Liver (tissue), 9 donors: ENCODE data around the gene GREB1. TPM values are rescaled to one million over a fixed set of nuclear protein-coding genes. Genes with fewer than 3 reads are reported as not detected.

Source experiments
- DNase-seq: peaks from one replicate; pipeline ENCODE4 v3.0.0-alpha.2; 2017; ENCODE audit warnings: low spot score
- H3K27ac ChIP-seq, 2 donors: one replicate each; pipeline ENCODE4 v1.7.0; 2013; ENCODE audit warnings: inconsistent platforms in 2 of 2, low read length in 2 of 2, control low read depth in 1 of 2, low read depth in 1 of 2, mild to moderate bottlenecking in 1 of 2
- H3K27me3 ChIP-seq, 4 donors: one replicate each; pipeline versions ENCODE4 v1.6.1 to v1.7.0; 2013; ENCODE audit warnings: low read length in 3 of 4, inconsistent platforms in 1 of 4, mild to moderate bottlenecking in 1 of 4, moderate library complexity in 1 of 4; ENCODE audit not compliant: control insufficient read depth in 4 of 4, insufficient read depth in 4 of 4
- H3K36me3 ChIP-seq, 4 donors: one replicate each; pipeline versions ENCODE4 v1.6.1 to v1.7.0; 2013; ENCODE audit warnings: low read length in 3 of 4, mild to moderate bottlenecking in 3 of 4, low read depth in 1 of 4, moderate library complexity in 1 of 4; ENCODE audit not compliant: control insufficient read depth in 4 of 4, insufficient read depth in 3 of 4
- H3K4me1 ChIP-seq, 4 donors: one replicate each; pipeline versions ENCODE4 v1.6.1 to v1.7.0; 2013; ENCODE audit warnings: low read length in 3 of 4, mild to moderate bottlenecking in 3 of 4, moderate library complexity in 1 of 4; ENCODE audit not compliant: control insufficient read depth in 4 of 4, insufficient read depth in 4 of 4
- H3K4me3 ChIP-seq, 3 donors: one replicate each; pipeline versions ENCODE4 v1.6.1 to v1.7.0; 2013; ENCODE audit warnings: low read length in 3 of 3, control low read depth in 1 of 3, low read depth in 1 of 3, mild to moderate bottlenecking in 1 of 3
- H3K9ac ChIP-seq, 2 donors: one replicate each; pipeline ENCODE4 v1.7.0; 2013; ENCODE audit warnings: low read length in 2 of 2, mild to moderate bottlenecking in 2 of 2, moderate library complexity in 2 of 2, control low read depth in 1 of 2, low read depth in 1 of 2
- H3K9me3 ChIP-seq, 4 donors: one replicate each; pipeline versions ENCODE4 v1.6.1 to v1.7.0; 2013; ENCODE audit warnings: low read length in 3 of 4; ENCODE audit not compliant: control insufficient read depth in 4 of 4
- EGR1 ChIP-seq, 2 donors: IDR thresholded peaks; 2 replicates each; pipeline ENCODE4 v1.6.1; 2016 to 2018; ENCODE audit warnings: antibody characterized with exemption in 2 of 2, low read depth in 2 of 2
- FOXA1 ChIP-seq: IDR thresholded peaks from 2 replicates; pipeline ENCODE4 v1.6.1; 2016; ENCODE audit warnings: antibody characterized with exemption
- FOXA2 ChIP-seq: IDR thresholded peaks from 2 replicates; pipeline ENCODE4 v1.6.1; 2016; ENCODE audit warnings: antibody characterized with exemption
- GABPA ChIP-seq, 2 donors: IDR thresholded peaks in 1 of 2; conservative IDR thresholded peaks in 1 of 2; 2 replicates each; pipeline ENCODE4 v1.6.1; 2016; ENCODE audit warnings: antibody characterized with exemption in 2 of 2, mild to moderate bottlenecking in 1 of 2, moderate library complexity in 1 of 2
- HNF4A ChIP-seq, 2 donors: conservative IDR thresholded peaks; 2 replicates each; pipeline ENCODE4 v1.6.1; 2016; ENCODE audit warnings: antibody characterized with exemption in 2 of 2, mild to moderate bottlenecking in 2 of 2
- HNF4G ChIP-seq: IDR thresholded peaks from 2 replicates; pipeline ENCODE4 v1.6.1; 2016; ENCODE audit warnings: antibody characterized with exemption
- JUND ChIP-seq, 2 donors: IDR thresholded peaks; 2 replicates each; pipeline ENCODE4 v1.6.1; 2016; ENCODE audit warnings: antibody characterized with exemption in 2 of 2
- NR2F2 ChIP-seq: IDR thresholded peaks from 2 replicates; pipeline ENCODE4 v1.6.1; 2016; ENCODE audit warnings: antibody characterized with exemption
- RAD21 ChIP-seq, 2 donors: IDR thresholded peaks; 2 replicates each; pipeline ENCODE4 v1.6.1; 2016; ENCODE audit warnings: antibody characterized with exemption in 2 of 2, mild to moderate bottlenecking in 2 of 2
- RXRA ChIP-seq, 2 donors: IDR thresholded peaks; 2 replicates each; pipeline ENCODE4 v1.6.1; 2017 to 2018; ENCODE audit warnings: antibody characterized with exemption in 2 of 2, mild to moderate bottlenecking in 1 of 2
- SP1 ChIP-seq: IDR thresholded peaks from 2 replicates; pipeline ENCODE4 v1.6.1; 2018; ENCODE audit warnings: antibody characterized with exemption, mild to moderate bottlenecking
- TAF1 ChIP-seq: conservative IDR thresholded peaks from 2 replicates; pipeline ENCODE4 v1.6.1; 2016; ENCODE audit warnings: antibody characterized with exemption, mild to moderate bottlenecking
- YY1 ChIP-seq: IDR thresholded peaks from 2 replicates; pipeline ENCODE4 v1.6.1; 2016; ENCODE audit warnings: antibody characterized with exemption, mild to moderate bottlenecking
- WGBS: extraction: QIAGEN DNeasy Blood & Tissue Kit; methylation state at CpG from one replicate; pipeline ENCODE4 v1.1.7; 2013; 5-methylcytosine and 5-hydroxymethylcytosine counted together
- polyA plus RNA-seq, 2 donors: library from polyadenylated mRNA; stranded (reverse) in 1 of 2; unstranded in 1 of 2; fragments of 200-250 nt in 1 of 2; fragments of >200 nt in 1 of 2; fragmentation: Nextera tagmentation in 1 of 2; extraction: Ambion mirVana in 1 of 2; gene quantifications; one replicate each; pipeline versions ENCODE4 v1.2.1 to v1.2.3, GENCODE V29; 2013 to 2015
- total RNA-seq, 2 donors: library from RNA; depleted of rRNA; stranded (reverse); fragments of >200 nt; gene quantifications; one replicate each; pipeline ENCODE4 v1.2.3, GENCODE V29; 2014
- TF ChIP-seq, protein P1 (sequence below): fragments of 150-350 bp; IDR thresholded peaks from 2 replicates; pipeline ENCODE4 v1.5.1; 2017; ENCODE audit warnings: improper control_type of control experiment, low read depth, low read length; ENCODE audit not compliant: missing input control
- TF ChIP-seq, protein P2 (sequence below): IDR thresholded peaks from 2 replicates; pipeline ENCODE4 v1.6.1; 2016; ENCODE audit warnings: antibody characterized with exemption
- TF ChIP-seq, protein P3 (sequence below): IDR thresholded peaks from 2 replicates; pipeline ENCODE4 v1.6.1; 2016; ENCODE audit warnings: antibody characterized with exemption
- TF ChIP-seq, protein P4 (sequence below): IDR thresholded peaks from 2 replicates; pipeline ENCODE4 v1.6.1; 2016; ENCODE audit warnings: antibody characterized with exemption, mild to moderate bottlenecking
- TF ChIP-seq, protein P5 (sequence below): IDR thresholded peaks from 2 replicates; pipeline ENCODE4 v1.6.1; 2016; ENCODE audit warnings: antibody characterized with exemption
- donor health status: healthy.
- donor health status: healthy.
- donor health status: healthy.
- donor health status: healthy.
- donor health status: healthy.

GREB1 gene
- total and polyA plus RNA-seq, 4 donors, result 1.0 to 6.3 (median 3.6) TPM

DNA sequence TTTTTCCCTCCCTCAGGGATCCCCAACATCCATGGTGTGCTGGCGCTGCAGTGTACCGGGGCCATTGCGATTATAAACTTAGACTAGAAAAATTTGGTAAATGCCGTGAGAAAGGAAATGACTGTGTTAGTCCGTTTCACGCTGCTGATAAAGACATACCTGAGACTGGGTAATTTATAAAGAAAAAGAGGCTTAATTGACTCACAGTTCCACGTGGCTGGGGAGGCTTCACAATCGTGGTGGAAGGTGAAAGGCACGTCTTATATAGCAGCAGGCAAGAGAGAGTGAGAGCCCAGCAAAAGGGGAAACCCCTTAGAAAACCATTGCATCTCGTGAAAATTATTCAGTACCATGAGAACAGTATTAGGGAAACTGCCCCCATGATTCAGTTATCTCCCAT lies 91.8 kb downstream of the GREB1 start:
- Histone ChIP-seq H3K27ac (no peak overlapping the region), H3K27me3 (no peaks in the 10 kb centered on the region), H3K9me3 (peaks cover 0 to 2% (median 0%) of the 10 kb centered on the region in 4 donors), H3K4me3 (no peak overlapping the region), H3K4me1 (no peaks in the 10 kb centered on the region), H3K9ac (no peak overlapping the region), H3K36me3 (peaks cover 0 to 7% (median 2%) of the 10 kb centered on the region in 4 donors)
- no peak for DNase-seq
- TF ChIP-seq RXRA (IDR thresholded peaks at IDR 0.05), result no peak
- TF ChIP-seq NR2F2, result no peak
- TF ChIP-seq, protein P1, sequence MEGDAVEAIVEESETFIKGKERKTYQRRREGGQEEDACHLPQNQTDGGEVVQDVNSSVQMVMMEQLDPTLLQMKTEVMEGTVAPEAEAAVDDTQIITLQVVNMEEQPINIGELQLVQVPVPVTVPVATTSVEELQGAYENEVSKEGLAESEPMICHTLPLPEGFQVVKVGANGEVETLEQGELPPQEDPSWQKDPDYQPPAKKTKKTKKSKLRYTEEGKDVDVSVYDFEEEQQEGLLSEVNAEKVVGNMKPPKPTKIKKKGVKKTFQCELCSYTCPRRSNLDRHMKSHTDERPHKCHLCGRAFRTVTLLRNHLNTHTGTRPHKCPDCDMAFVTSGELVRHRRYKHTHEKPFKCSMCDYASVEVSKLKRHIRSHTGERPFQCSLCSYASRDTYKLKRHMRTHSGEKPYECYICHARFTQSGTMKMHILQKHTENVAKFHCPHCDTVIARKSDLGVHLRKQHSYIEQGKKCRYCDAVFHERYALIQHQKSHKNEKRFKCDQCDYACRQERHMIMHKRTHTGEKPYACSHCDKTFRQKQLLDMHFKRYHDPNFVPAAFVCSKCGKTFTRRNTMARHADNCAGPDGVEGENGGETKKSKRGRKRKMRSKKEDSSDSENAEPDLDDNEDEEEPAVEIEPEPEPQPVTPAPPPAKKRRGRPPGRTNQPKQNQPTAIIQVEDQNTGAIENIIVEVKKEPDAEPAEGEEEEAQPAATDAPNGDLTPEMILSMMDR, result no peak
- TF ChIP-seq, protein P2, sequence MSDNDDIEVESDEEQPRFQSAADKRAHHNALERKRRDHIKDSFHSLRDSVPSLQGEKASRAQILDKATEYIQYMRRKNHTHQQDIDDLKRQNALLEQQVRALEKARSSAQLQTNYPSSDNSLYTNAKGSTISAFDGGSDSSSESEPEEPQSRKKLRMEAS, result no peak
- TF ChIP-seq GABPA (IDR thresholded peaks at IDR 0.05 in 1 of 2, conservative IDR thresholded peaks at IDR 0.05 in 1 of 2), result no peak
- TF ChIP-seq SP1, result no peak
- no peak for TF ChIP-seq FOXA2
- TF ChIP-seq, protein P3, sequence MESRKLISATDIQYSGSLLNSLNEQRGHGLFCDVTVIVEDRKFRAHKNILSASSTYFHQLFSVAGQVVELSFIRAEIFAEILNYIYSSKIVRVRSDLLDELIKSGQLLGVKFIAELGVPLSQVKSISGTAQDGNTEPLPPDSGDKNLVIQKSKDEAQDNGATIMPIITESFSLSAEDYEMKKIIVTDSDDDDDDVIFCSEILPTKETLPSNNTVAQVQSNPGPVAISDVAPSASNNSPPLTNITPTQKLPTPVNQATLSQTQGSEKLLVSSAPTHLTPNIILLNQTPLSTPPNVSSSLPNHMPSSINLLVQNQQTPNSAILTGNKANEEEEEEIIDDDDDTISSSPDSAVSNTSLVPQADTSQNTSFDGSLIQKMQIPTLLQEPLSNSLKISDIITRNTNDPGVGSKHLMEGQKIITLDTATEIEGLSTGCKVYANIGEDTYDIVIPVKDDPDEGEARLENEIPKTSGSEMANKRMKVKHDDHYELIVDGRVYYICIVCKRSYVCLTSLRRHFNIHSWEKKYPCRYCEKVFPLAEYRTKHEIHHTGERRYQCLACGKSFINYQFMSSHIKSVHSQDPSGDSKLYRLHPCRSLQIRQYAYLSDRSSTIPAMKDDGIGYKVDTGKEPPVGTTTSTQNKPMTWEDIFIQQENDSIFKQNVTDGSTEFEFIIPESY, result no peak
- TF ChIP-seq, protein P4, sequence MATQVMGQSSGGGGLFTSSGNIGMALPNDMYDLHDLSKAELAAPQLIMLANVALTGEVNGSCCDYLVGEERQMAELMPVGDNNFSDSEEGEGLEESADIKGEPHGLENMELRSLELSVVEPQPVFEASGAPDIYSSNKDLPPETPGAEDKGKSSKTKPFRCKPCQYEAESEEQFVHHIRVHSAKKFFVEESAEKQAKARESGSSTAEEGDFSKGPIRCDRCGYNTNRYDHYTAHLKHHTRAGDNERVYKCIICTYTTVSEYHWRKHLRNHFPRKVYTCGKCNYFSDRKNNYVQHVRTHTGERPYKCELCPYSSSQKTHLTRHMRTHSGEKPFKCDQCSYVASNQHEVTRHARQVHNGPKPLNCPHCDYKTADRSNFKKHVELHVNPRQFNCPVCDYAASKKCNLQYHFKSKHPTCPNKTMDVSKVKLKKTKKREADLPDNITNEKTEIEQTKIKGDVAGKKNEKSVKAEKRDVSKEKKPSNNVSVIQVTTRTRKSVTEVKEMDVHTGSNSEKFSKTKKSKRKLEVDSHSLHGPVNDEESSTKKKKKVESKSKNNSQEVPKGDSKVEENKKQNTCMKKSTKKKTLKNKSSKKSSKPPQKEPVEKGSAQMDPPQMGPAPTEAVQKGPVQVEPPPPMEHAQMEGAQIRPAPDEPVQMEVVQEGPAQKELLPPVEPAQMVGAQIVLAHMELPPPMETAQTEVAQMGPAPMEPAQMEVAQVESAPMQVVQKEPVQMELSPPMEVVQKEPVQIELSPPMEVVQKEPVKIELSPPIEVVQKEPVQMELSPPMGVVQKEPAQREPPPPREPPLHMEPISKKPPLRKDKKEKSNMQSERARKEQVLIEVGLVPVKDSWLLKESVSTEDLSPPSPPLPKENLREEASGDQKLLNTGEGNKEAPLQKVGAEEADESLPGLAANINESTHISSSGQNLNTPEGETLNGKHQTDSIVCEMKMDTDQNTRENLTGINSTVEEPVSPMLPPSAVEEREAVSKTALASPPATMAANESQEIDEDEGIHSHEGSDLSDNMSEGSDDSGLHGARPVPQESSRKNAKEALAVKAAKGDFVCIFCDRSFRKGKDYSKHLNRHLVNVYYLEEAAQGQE, result no peak
- no peak for TF ChIP-seq RAD21 (IDR thresholded peaks at IDR 0.05)
- no peak for TF ChIP-seq EGR1 (IDR thresholded peaks at IDR 0.05; ENCODE audit: low read depth in 2 of 2)
- no peak for TF ChIP-seq HNF4A (conservative IDR thresholded peaks at IDR 0.05)
- no peak for TF ChIP-seq FOXA1
- 92% methylated on average over 10 of the region's 10 CpGs for WGBS

DNA sequence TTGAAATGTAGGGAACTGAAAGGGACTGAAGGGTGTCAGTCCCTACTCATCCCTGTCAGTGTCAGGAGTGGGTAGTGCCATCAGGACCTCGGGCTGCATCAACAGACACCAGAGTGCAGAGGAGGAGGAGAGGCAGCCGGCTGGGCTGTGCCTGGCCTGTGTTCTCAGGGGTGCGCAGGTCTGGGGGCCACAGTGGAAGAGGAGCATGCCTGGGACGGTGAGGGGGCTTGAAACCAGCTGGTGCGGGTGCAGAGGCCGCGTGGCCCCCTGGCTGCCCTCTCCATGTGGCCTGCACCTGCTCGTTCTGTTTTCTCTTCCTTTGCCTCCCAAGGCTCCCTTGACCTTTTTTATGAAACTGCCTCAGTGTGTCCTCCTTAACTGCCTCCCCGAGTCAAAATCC lies 94.8 kb downstream of the GREB1 start:
- no peak for DNase-seq
- Histone ChIP-seq H3K4me3 (no peak overlapping the region), H3K36me3 (peaks cover 0 to 9% (median 4%) of the 10 kb centered on the region in 4 donors), H3K9ac (no peak overlapping the region), H3K27ac (no peak overlapping the region), H3K4me1 (no peaks in the 10 kb centered on the region), H3K27me3 (no peaks in the 10 kb centered on the region), H3K9me3 (peaks cover 0 to 2% (median 0%) of the 10 kb centered on the region in 4 donors)
- WGBS, result 91% methylated on average over 9 of the region's 9 CpGs
- TF ChIP-seq SP1 (no peak), RAD21 (IDR thresholded peaks at IDR 0.05) (no peak), TAF1 (no peak), YY1 (no peak), GABPA (IDR thresholded peaks at IDR 0.05 in 1 of 2, conservative IDR thresholded peaks at IDR 0.05 in 1 of 2) (no peak), JUND (IDR thresholded peaks at IDR 0.05) (no peak), NR2F2 (no peak), FOXA2 (no peak), HNF4G (no peak), FOXA1 (no peak)
- TF ChIP-seq, protein P4, result no peak
- TF ChIP-seq, protein P5, sequence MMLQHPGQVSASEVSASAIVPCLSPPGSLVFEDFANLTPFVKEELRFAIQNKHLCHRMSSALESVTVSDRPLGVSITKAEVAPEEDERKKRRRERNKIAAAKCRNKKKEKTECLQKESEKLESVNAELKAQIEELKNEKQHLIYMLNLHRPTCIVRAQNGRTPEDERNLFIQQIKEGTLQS, result no peak
- TF ChIP-seq, protein P1, result no peak
